RWPE2 (cell line): Measurements from ENCODE around the gene COMMD3.

Source experiments
- ATAC-seq: fragments of 200-7000 bp; cut with Tn5 transposase; 3 replicates; pipeline ENCODE4 v1.9.1; 2021; ENCODE audit warnings: low read depth
- DNase-seq: peaks from one replicate; pipeline ENCODE4 v3.0.0-alpha.2; 2020; ENCODE audit warnings: low spot score
- H3K27ac ChIP-seq: fragments of 450-650 bp; 2 replicates; pipeline ENCODE4 v1.5.1; 2017; ENCODE audit warnings: mild to moderate bottlenecking; ENCODE audit not compliant: poor library complexity, severe bottlenecking
- H3K27me3 ChIP-seq: fragments of 250-450 bp; sonication (Bioruptor Pico); 2 replicates; pipeline ENCODE4 v1.5.1; 2021; ENCODE audit warnings: mild to moderate bottlenecking, moderate library complexity; ENCODE audit not compliant: insufficient read depth, poor library complexity, severe bottlenecking
- H3K36me3 ChIP-seq: fragments of 250-450 bp; sonication (Bioruptor Pico); 2 replicates; pipeline ENCODE4 v1.5.1; 2020; ENCODE audit warnings: low read depth, mild to moderate bottlenecking, moderate library complexity
- H3K4me1 ChIP-seq: fragments of 250-450 bp; sonication (Bioruptor Pico); 2 replicates; pipeline ENCODE4 v1.5.1; 2021; ENCODE audit warnings: mild to moderate bottlenecking, moderate library complexity; ENCODE audit not compliant: insufficient read depth, poor library complexity, severe bottlenecking
- H3K4me3 ChIP-seq: fragments of 250-450 bp; sonication (Bioruptor Pico); 2 replicates; pipeline ENCODE4 v1.5.1; 2021; ENCODE audit warnings: mild to moderate bottlenecking, moderate library complexity; ENCODE audit not compliant: severe bottlenecking
- H3K9me3 ChIP-seq: fragments of 250-450 bp; sonication (Bioruptor Pico); 2 replicates; pipeline ENCODE4 v1.5.1; 2021; ENCODE audit warnings: mild to moderate bottlenecking, moderate library complexity; ENCODE audit not compliant: severe bottlenecking
- TF ChIP-seq, protein P1 (sequence below): fragments of 450-650 bp; IDR thresholded peaks from one replicate; pipeline ENCODE4 v1.5.1; 2017; ENCODE audit warnings: mild to moderate bottlenecking, moderate library complexity; ENCODE audit not compliant: poor library complexity, severe bottlenecking

The COMMD3 gene

DNA sequence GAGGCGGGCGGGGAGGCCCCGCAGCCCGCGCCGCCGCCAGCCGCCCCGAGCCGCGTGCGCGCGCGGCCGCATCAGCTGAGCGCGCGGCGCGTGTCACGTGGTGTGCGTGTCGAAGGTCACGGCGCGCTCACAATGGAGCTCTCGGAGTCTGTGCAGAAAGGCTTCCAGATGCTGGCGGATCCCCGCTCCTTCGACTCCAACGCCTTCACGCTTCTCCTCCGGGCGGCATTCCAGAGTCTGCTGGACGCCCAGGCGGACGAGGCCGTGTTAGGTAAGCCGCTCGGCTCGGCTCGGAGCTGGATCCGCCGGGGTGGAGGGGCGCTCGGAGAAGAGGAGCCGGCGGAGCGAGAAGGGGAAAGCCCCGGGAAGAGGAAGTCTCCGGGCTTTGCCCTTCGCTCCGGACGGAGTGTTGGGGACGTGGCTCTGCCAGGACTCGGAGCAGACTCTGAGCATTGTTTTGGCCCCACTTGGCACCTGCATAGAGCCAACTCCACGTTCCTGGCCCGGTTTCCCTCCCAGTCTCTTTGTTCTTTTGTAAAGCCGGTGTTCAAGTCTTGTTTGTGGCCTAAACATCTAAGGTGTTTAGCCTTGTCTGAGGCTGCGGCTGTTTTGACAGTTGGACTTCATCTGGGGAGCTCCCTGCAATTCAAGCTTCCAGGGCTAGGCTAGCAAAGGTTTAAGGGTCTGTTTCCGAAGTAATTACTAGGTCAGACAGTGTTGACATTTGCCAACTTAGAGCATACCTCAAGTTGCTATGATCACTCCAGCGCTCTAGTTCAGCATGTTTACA lies at the start of gene COMMD3:
COMMD3 (plus strand) TSS at position 103 of the 790 bp plus-strand sequence; CDS start at position 133, 30 bp downstream.
- ATAC-seq (peak; percentile 74), DNase-seq (peak; percentile 82)
- Histone ChIP-seq H3K27ac (peak within 1 kb of the TSS; percentile 62), H3K4me1 (peaks cover 11% of the 10 kb centered on the region), H3K36me3 (no peaks in the 10 kb centered on the region), H3K27me3 (no peaks in the 10 kb centered on the region), H3K4me3 (peak within 1 kb of the TSS; percentile 95), H3K9me3 (no peaks in the 10 kb centered on the region)
- TF ChIP-seq, protein P1, sequence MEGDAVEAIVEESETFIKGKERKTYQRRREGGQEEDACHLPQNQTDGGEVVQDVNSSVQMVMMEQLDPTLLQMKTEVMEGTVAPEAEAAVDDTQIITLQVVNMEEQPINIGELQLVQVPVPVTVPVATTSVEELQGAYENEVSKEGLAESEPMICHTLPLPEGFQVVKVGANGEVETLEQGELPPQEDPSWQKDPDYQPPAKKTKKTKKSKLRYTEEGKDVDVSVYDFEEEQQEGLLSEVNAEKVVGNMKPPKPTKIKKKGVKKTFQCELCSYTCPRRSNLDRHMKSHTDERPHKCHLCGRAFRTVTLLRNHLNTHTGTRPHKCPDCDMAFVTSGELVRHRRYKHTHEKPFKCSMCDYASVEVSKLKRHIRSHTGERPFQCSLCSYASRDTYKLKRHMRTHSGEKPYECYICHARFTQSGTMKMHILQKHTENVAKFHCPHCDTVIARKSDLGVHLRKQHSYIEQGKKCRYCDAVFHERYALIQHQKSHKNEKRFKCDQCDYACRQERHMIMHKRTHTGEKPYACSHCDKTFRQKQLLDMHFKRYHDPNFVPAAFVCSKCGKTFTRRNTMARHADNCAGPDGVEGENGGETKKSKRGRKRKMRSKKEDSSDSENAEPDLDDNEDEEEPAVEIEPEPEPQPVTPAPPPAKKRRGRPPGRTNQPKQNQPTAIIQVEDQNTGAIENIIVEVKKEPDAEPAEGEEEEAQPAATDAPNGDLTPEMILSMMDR, result no peak

DNA sequence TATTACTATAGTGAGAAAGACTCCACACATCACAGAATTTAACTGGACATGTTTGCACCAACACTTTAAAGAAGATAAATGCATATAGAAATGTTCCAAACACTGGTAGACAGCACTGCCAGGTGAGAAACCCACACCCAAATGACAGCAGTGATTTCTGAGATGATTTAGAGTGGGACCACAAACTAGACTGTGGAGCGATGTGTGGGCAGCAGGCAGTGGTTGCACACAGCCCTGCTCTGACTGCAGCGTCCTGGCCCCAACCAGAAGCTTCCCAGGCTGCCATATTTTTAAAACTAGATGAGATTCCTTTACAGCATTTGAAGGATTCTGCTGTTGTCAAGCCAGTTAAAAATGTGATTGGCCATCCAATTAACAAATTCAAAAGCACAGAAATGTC lies 47.7 kb upstream of the COMMD3 start:
- Histone ChIP-seq H3K4me3 (no peak overlapping the region), H3K36me3 (no peaks in the 10 kb centered on the region), H3K27ac (no peak overlapping the region), H3K4me1 (no peaks in the 10 kb centered on the region), H3K27me3 (no peaks in the 10 kb centered on the region), H3K9me3 (no peaks in the 10 kb centered on the region)
- DNase-seq (no peak), ATAC-seq (no peak)
- TF ChIP-seq, protein P1, result no peak

GRCh38 chr10:22271786-22272185 lies 44.4 kb upstream of the COMMD3 start:
- H3K27ac ChIP-seq, result no peak overlapping the region
- H3K9me3 ChIP-seq, result no peaks in the 10 kb centered on the region
- TF ChIP-seq, protein P1, result no peak
- no peaks in the 10 kb centered on the region for H3K27me3 ChIP-seq
- no peak for DNase-seq
- no peak overlapping the region for H3K4me3 ChIP-seq
- no peaks in the 10 kb centered on the region for H3K36me3 ChIP-seq
- H3K4me1 ChIP-seq, result no peaks in the 10 kb centered on the region
- no peak for ATAC-seq

DNA sequence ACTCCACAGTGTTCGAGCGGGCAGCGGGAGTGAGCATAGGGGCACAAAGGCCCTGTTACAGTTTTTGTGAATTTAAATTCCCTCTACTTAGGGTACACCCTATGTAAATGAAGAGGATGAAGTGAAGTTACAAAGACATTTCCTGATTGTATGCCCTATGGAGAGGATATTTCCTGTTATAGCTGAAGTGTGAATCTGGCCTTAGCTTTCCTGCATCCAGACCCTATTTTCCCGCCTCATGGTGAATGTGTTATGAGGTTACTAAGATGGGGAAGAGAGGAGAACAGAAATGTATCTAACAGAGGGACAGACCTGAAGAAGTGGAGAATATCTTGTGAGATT lies 37.8 kb upstream of the COMMD3 start:
- TF ChIP-seq, protein P1, result no peak
- no peaks in the 10 kb centered on the region for H3K9me3 ChIP-seq
- no peak for ATAC-seq
- no peaks in the 10 kb centered on the region for H3K27me3 ChIP-seq
- no peak overlapping the region for H3K27ac ChIP-seq
- H3K36me3 ChIP-seq, result no peaks in the 10 kb centered on the region
- no peak overlapping the region for H3K4me3 ChIP-seq
- no peak for DNase-seq
- no peaks in the 10 kb centered on the region for H3K4me1 ChIP-seq

- no peak overlapping the region for H3K27ac ChIP-seq
- no peaks in the 10 kb centered on the region for H3K4me1 ChIP-seq
- TF ChIP-seq, protein P1, result no peak
- H3K9me3 ChIP-seq, result no peaks in the 10 kb centered on the region
- no peak overlapping the region for H3K4me3 ChIP-seq
- no peaks in the 10 kb centered on the region for H3K27me3 ChIP-seq
- ATAC-seq (no peak), DNase-seq (no peak)
- no peaks in the 10 kb centered on the region for H3K36me3 ChIP-seq
Observed at GRCh38 chr10:22280078-22280477, 36.1 kb upstream of the COMMD3 start.
